GM18867 (cell line): ENCODE results near the gene TRPV4.
"Not testable (repeated sequence)": the region's sequence is repeated elsewhere in the genome, so short reads cannot be mapped to it uniquely, and the experiment has no call there.

ENCODE experiments used
- ATAC-seq: cut with Tn5 transposase; IDR thresholded peaks from one replicate; pipeline ENCODE4 v1.9.1; 2021; ENCODE audit warnings: mild to moderate bottlenecking, moderate library complexity; ENCODE audit not compliant: unreplicated experiment

Gene TRPV4

GRCh38 chr12:109833307-109834189 is at the start of gene TRPV4:
Gene TRPV4, minus strand, starts transcription at chr12:109833398. Its CDS starts 18,602 bp downstream, at chr12:109814796.
- no peak for ATAC-seq

- ATAC-seq = no peak
These were observed 48.6 kb upstream of the TRPV4 start for GRCh38 chr12:109881752-109882151.

DNA sequence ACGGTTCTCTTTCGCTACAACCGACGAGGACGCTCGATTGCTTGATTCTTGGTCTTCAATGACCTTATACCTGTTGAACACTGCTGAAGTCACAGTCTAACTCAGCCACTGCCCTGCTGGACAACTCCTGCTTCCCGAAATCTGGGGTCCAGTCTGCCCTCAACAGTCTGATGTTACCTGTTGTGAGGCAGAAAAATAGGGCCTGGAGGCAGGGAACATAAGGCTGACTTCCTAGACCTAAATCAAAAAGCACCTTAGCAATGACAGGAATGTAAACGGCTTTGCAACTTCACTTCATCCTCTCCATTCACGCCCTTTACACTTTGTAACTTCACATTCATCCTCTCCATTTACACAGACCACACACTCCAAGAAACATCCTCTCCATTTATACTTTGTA is 47.7 kb upstream of the TRPV4 start:
- no peak for ATAC-seq

- ATAC-seq = peak; percentile 90
These were observed 47.1 kb upstream of the TRPV4 start, which contains the start of gene GLTP for GRCh38 chr12:109880043-109880931. Gene GLTP, minus strand, starts transcription at chr12:109880541. Its CDS starts 167 bp downstream, at chr12:109880374.

DNA sequence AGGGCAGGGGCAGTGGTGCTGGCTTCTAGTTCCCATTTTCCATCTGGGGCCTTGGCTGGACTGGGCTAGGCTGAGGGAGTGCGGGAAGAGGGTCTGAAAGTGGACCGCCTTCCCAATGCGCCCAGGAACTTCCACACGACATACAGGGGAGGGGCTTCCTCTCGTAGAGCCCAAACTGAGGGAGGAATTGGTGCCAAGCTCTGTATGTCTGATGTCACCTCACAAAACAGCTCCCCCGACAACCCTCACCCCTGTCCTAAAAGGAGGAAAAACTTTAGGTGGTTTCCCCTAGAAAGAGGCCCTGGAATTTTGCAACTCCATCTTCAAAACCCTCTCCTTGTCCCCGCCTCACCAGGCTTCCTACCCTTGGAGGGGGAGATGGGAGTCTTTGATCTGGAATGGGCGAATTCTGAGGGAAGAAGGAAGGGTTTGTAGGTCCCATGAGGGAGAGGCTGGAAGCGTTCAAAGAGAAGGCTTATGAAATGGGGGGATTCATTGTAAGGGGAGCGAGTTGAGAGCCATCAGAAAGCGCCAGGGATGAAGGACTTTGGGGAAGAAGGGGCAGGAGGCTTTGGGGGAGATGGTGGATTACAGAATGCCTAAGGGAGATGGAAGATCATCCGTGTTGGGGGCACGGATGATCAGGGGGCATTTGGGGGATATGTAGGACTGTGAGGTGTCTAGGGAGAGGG is 46.3 kb upstream of the TRPV4 start:
- ATAC-seq = no peak

DNA sequence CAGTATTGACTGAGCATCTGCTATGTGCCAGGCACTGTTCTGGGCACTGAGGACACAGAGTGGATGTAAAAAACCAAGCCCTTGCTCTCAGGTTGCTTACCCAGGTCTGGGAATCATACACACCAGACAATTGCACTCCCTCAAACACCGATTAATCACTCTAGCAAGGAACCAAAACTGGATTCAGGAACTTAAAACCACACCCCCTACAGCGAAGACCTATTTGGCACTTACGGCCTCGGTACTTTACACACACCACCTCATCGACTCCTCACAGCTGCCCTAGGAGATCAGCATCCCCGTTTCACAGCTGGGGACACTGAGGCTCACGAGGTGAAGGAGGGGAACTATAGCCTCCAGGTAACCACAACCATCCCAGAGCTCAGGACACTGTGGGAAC is 45.6 kb upstream of the TRPV4 start:
- no peak for ATAC-seq

- ATAC-seq = no peak
These were observed 45.0 kb upstream of the TRPV4 start for GRCh38 chr12:109878247-109878625.

DNA sequence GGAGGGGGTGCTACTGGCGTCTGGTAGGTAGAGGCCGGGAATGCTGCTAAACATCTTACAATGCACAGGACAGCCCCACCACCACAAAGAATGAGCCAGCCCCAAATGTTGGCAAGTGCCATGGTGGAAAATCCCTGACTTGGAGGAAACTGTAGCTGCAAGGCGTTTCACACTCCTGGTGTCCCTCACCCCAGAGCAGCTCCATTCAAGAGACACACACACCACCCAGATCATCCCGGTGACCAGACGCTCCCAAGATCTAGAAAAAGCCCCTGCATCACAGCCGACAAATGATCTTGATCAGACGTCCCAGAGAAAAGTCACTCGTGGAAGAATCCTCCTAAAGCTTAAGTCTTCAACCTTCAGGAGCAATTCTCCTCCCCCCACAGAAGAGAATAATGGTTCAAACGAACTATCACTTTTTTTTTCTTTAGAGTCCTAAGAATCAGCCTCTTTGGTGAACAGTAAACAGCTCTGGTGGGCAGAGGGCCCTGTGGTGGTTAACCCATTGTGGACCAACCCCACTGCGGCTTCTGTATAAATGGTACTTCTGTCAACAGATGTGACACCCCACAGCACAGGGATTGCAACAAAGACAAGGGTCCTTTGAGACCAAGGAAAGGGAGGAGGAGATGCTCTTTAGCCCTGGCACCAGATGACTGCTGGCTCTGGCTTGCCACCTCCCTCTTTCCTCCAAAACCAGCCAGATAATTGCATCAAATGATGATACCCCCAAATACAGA is 44.5 kb upstream of the TRPV4 start:
- no peak for ATAC-seq

DNA sequence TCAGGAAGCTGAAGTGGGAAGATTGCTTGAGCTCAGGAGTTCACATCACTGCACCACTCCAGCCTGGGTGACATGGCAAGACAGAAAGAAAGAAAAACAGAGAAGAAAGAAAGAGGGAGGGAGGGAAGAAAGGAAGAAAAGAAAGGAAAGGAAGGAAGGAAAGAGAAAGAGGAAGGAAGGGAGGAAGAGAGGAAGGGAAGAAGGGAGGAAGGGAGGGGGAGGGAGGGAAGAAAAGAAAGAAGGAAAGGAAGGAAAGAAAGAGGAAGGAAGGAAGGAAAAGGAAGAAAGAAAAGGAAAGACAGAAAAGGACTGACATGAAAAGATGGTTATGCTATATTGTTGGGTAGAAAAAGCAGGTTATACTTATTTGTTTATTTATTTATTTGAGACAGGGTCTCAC is 43.2 kb upstream of the TRPV4 start:
- ATAC-seq = no peak

DNA sequence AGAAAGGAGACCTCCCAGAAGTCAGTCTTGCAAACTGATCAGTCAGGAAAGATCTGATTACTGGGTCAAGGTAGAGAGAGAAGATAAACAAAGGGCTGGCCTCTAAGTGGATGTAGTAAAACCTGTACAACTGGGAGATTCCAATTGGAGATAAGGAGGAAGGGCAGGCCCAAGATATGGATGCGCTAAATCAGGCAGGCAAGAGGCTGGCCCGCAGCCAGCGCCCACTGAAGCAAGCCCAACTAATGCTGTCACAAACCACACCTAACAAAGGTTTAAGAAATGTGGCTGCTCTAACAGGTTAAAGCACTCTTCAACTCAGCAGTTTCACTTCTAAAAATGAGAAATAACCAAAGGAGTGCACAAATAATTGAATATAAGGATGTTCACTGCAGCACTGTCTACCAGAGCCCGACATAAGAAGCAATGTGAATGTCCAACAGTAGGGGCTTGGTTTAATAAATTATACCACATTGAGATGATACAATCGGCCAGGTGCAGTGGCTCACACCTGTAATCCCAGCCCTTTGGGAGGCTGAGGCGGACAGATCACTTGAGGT is 42.5 kb upstream of the TRPV4 start:
- no peak for ATAC-seq

DNA sequence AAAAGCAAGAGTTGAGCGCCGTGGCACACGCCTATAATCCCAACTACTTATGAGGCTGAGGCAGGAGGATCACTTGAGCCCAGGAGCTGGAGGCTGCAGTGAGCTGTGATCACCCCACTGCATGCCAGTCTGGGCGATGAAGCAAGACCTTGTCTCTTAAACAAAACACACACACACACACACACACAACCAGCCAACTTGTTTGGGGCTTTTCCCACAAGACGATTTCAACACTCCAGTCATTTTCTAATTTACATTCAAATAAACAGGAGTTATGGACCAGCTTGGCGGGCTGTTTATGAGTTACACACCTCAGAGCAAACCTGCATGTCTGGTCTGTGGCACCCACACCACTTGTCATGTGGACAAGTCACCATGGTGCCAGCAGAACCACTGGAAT is 40.5 kb upstream of the TRPV4 start:
- no peak for ATAC-seq

- no peak for ATAC-seq
These were observed 38.6 kb upstream of the TRPV4 start for GRCh38 chr12:109871668-109872314.

DNA sequence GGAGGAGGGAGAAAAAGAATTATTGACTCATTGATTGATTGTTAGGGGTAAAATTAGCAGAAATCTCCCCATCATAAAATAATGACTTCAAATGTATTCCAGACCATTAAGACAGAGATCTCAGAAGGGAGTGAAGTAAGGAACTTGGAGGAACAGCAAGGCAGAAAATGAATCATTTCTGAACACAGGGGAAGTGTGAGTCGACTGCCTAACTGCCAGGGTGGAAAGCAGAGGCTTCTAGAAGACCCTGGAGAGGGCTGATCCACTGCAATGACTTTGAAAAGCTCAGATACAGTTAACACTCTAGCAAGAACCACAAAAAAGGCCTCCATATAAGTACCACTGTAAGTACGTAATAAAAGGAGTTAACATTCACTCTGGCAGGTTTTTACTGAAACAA is 37.5 kb upstream of the TRPV4 start:
- ATAC-seq = no peak

- no peak for ATAC-seq
These were observed 35.2 kb upstream of the TRPV4 start for GRCh38 chr12:109868182-109869051.

- ATAC-seq = no peak
These were observed 31.7 kb upstream of the TRPV4 start for GRCh38 chr12:109864916-109865315.

- no peak for ATAC-seq
These were observed 30.9 kb upstream of the TRPV4 start for GRCh38 chr12:109863847-109864712.

- ATAC-seq = not testable (repeated sequence)
These were observed 29.3 kb upstream of the TRPV4 start for GRCh38 chr12:109862491-109862890.
